Stimulated activated CD4-positive, alpha-beta T cell treated with anti-CD3 and anti-CD28 coated beads, Interleukin-4, amount 100 ng/mL, for 4 hours (primary cell): Measurements from ENCODE around the gene MRPL45.
A peak's percentile ranks its signal among the peaks of the same experiment; 100 is the strongest.

Source experiments
- DNase-seq, 2 experiments: peaks; one replicate each; pipeline ENCODE4 v3.0.0-alpha.2; 2020

The MRPL45 gene

DNA sequence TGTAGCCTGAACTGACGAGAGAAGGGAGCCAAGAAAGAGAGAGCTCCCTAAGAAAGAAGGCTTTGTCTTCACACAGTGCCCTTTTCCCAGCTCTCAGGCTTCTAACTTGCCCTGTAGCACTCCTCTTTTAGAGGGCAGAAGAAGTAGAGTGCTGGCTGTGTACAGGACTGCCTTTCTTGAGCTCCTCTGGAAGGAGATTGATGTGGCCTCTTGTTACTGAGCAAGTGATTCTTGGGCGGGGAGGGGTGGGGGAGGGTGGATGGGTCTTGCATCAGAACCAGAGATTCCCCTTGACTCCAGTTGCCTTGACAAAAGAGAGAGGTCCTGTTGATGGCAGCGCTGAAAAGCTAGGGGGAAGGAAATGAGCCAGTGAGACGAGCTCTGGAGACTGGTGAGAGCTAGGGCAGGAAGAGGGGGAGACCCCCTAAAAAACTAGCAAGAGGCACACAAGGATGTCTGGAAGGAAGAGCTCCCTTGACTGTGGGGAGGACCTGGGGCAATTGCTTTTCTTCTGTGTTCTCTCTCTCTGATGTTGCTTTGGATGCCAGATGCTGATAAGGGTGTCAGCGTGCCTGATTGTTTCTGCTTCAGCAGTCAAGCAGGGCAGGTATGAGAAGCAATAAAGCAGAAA is 28.4 kb downstream of the MRPL45 start:
- no peak for DNase-seq

DNA sequence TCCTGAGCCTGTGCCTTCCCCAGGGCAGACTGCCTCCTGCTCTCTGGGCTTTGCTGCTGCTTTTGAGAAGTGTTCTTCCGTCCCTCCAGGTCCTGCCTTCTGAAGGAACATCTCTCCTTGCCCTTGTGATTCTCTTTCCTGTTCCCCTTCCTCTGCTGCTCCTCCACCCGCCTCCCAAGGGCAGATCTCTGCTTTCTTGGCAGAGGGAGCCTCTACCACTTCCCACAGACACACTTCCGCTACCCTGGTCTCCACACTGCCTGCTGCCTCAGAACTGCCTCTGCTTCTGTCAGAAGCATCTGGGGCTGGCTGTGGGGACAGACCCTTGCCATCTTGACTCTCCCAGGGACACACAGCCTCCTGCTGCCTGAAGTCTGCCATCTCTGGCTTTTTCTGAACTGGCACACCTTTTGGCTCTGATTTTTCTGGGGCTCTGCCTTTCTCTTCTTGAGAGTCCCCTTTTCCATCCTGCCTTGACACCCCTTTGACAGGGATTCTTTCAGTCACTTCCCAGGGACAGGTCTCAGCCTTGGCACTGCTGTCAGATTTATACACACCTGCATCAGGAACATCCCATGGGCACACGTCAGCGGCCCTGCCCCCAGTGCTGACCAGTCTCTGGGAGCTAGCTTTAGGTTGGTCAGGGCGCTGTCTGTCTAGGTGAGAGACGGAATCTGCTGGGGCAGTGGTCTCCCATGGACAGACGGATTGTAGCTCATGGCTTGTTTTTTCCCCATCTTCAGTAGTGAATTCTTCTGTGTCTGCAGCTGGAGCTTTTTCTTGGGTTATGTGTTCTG is 30.2 kb downstream of the MRPL45 start:
- no peak for DNase-seq

DNA sequence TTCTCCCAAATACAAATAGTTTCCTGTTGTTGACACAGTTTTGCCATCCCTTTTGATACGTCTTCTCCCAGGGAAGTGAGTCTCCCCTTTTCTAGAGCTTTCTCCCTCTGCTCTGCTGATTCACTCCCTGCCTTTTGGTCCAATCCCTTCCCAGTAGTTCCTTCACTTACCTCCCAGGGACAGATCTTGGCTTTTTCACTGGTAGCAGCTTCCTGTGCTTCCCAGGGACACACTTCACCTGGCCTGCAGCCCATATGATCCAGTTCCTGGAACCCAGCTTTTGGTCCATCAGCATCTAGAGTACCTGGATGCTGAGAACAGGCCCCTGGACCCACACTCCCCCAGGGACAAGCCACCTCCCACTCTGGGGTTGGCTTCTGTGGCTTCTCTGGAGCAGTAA is 31.0 kb downstream of the MRPL45 start:
- no peak for DNase-seq

DNA sequence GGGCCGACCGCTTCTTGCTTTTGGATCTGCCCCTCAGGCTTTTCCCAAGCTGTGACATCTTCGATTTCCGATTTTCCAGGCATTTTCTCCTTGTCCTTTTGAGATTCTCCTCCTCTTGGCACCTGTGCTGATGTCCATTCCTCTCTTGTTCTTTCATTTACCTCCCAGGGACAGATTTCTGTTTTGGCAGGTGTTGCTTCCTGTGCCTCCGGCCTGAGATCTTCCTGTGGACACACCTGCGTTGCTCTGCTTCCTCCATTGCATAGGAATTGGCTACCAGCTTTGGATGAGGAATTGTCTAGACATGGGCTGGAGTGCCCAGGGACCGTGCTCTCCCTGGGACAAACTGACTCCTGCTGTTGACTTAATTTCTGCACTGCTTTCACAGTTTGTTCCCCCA is 31.7 kb downstream of the MRPL45 start:
- no peak for DNase-seq

DNA sequence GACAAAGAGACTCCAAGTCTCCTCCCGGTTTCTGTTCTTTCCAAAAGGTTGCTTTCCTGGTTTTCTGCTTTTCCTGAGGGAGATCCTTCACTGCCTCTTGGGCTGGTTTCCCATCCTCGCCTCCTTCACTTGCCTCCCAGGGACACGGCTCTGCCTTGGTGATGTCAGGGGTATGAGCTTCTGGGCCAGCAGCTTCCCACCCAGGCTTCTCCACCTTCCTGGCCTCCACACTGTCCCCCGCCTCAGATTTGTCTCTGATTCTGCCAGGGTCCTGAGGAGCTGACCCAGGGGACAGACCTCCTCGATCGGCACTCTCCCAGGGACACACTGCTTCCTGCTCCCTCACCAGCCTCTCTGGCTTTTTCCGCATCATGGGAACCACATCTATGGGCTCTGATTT is 32.3 kb downstream of the MRPL45 start:
- no peak for DNase-seq

DNA sequence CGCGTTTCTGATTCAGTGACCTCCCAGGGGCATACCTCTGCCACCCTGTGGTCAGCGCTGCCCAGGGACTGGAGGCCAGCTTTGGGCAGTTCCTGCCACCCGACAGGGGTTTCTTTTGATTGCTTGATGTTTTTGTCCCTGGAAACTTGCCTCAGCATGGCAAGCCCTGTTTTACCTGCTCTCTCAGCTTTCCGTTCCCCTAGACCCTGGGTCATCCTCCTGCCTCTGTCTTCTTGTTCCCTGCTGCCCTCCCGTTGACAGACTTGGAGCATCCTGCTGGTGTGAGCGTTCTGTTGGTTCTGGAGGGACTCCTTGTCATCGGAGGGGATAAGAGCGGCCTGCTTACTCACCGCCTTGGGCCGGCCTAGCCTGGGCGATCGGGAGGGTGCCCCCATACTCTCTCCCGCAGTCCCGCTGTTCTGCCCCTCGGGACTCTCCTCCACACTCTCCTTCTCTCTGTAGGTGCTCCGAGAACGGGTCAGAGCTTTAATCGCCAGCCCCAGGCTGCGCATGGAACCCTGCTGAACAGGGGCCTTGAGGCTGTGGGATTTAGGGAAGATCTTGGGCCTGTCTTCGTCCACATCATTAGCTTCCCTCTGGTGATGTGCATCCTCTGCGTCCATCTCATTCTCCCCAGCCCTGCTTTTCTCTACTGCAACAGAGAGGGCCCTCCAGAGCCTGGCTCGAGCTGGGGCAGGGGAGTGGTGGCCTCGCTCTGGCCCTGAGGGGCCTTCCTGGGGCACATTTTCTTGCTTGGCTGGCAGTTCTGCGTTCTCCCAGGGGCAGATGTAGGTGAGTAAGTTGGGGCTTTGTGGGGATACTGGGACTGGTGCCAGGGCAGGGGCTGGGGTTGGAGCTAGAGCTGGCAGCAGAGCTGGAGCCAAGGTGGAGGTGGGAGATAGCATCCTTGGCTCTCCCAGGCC is 33.1 kb downstream of the MRPL45 start:
- no peak for DNase-seq

DNA sequence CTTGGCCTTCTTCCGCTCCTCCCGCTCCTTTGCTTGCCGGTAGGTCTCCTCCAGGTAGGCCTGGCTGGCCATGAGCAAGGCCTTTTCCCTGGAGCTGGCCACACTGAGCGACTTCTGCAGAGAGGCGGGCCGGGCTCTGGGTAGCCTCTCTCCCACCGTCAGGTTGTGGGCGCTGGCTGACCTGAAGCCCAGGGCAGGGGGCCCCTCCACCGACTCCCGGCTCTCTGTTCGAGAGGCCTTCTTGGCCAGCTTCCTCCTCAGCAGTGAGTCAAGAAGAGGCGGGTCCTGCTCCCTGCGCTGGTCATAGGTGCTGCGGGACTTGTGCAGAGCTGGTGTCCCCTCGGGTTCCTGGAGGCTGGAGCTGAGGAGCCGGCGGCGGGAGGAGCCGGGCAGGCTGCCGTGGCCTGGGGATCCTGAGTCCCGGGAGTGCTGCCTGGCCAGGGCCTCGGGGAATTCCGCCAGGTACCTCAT is 34.0 kb downstream of the MRPL45 start:
- no peak for DNase-seq

DNA sequence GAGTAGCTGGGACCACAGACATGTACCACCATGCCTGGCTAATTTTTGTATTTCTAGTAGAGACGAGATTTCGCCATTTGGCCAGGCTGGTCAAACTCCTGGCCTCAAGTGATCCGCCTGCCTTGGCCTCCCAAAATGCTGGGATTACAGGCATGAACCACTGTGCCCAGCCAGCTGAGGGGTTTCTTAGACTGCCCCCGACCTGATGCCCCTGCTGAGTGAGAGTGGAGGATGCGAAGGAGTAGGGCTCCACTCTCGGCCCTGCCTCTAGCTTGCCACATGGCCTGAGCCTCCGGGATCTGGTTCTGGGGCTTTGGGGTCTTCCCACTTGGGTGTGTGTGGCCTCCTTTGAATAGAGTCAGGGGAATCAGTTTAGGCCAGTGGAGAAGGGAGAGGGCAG is 35.8 kb downstream of the MRPL45 start:
- DNase-seq = no peak

DNA sequence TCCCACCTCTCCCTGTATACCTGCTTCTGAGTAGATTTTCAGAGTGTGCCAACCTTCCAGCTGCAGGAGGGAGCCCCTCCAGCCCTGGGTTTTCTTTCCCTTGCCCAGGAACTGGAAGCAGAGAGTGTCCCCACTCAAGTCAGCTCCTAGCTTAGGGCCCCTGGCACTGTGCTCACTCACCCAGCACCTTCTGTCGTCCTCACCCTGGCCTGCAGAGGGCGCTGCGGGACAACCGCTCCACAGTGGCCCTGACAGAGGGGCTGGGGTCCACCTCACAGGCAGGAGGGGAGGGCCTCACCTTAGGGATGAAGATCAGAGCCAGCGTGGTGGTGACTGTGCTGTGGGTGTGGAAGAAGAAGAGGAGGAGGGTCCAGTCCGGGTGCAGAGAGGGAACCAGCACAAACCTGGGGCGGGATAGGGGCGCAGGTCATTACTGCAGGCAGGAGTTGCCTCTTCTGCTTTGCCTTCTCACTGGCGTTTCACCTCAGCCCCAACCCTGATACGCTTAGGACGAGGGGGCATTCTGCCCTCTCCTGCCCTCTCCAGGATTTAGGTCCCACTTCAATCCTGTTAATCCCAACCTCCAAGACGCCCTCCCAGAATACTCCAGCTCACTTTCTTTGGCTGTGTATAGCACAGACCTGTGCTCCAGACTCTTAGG is 36.8 kb downstream of the MRPL45 start:
- DNase-seq = peak in 1 of 2 experiments; percentile 19

DNA sequence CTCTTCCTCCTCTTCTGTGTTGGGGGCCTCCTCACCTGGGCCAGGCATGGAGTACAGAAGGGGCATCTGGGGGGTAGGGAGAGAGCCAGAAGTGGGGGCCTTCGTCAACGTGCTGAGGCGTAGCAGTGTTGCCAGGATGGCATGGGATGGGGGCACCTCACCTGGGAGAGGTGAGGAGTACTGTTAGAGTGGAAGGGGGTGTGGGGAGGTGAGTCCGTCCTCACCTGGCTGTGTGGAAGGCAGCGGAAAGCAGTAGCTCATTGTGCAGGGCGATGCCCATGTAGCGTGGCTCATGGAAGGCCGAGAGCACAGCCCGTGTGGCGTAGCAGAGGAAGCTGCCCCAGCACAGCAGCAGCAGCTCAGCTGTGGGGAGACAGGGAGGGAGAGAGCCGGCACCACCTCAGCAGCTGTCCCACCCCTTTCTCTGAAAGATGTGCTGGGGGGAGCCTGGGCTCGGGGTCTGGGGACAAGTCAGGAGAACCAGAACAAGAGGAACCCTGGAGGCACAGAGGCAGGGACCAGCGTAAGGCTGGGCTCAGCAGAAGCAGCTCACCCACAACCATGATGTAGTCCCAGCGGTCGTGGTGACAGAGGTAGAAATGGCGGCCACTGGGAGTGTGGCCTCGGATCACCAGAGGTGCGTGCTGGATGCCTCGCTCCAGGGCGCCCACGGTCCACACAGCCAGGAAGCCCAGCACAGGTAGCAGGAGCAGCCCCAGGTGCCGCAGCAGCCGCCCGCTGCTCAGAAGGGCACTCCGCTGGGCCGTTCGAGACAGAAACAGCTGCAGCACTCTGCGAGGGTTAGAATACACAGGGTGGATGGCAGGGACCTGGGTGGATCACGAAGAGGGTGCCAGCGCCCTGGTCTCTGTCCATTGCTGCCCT is 37.8 kb downstream of the MRPL45 start:
- no peak for DNase-seq

DNA sequence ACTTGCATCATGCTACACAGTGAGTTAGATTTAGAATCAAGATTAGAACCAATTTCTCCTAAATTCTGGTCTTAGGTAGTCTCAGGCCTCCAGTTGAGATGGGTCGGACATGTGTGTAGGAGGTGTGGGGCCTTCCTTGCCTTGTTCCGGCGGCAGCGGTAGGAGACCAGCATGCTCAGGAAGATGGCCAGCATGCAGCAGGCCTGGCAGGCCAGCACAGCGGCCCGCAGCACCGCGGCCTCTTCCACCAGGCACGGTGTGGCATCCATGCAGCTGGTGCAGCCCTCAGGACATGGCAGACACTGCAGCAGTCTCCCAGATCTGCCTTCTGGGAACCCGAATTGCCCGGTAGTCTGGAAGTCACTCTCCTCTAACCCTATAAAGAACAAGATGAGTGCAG is 39.9 kb downstream of the MRPL45 start:
- DNase-seq = no peak

DNA sequence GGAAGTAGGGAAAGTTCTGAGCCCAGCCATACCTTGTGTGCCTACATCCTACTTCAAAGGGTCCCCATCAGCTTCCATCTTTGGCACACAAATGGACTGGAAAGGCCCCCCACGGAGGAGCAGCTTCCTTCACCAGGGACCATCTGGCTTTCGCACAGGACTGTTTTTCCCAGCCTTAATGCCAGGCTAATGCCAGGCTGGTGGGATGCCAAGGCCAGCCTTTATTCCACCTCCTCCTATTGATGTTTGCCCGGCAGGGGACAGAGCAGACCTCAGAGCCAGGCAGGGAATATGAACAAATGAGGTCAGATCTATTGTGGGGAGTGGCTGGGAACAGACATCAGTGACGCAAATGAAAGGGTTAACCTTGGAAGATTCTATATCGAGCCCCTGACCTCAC is 41.1 kb downstream of the MRPL45 start:
- DNase-seq = no peak

DNA sequence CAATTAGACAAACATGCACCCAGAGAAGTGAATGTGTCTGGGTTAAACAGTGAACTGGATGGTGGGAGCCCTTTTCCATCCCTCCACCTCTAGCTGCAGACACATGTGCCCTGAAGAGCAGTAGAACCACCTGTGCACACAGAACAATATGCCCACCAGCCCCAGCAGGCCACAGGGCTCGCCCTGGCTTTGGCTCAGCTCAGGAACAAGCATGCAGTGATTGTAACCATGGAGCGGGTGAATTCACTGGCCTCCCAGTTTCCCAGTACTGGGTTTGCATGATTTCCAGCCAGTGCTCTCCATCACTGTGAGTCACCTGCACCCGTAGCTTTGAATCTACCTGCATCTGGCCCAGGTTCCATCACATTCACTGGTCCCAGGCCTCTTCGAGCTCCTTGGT is 41.6 kb downstream of the MRPL45 start:
- no peak for DNase-seq

DNA sequence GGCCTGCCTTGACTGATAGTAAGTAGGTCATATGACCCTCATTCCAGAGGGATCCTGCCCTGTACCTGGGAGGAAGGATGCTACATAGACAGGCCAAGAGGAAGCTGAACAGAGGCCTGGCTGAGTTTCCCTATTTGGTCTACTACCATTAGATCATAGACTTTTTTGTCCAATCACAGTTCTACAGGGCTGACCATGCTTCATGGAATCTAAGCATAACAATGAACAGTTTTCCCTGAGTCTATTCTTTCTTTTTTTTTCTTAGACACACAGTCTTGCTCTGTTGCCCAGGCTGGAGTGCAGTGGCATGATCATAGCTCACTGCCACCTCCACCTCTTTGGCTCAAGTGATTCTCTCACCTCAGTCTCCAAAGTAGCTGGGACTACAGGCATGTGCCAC is 42.9 kb downstream of the MRPL45 start:
- no peak for DNase-seq

DNA sequence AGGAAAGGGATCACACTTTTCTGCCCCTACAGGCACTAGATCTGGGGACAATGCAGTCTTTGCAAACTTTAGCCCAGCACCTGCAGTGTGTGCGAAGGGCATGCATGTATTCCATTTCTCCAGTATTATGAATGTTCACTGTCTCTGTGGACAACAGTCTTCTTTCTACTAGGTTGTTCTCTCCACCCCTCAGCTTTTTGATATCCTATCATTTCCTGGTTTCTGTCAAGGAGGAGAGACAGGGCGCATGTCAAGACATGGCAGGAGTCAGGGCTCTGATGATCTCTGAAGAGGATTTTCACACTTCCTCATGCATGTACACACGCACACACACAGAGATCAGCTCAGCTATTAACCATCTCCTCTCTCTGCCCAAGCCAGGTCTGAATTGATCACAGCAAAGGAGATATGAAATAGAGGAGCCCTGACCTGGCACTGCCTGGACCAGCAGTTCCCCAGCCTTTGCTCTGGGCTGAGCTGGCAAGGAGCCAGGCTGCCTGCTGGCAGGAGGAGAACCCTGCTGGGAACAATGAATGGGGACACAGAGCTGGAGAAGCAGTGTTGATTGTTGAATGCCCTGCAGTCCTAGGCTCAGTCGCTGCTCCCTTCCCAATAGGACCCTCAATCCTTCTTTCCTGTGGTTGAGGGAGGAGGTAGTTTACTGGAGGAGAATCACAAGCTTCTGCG is 44.2 kb downstream of the MRPL45 start:
- no peak for DNase-seq

DNA sequence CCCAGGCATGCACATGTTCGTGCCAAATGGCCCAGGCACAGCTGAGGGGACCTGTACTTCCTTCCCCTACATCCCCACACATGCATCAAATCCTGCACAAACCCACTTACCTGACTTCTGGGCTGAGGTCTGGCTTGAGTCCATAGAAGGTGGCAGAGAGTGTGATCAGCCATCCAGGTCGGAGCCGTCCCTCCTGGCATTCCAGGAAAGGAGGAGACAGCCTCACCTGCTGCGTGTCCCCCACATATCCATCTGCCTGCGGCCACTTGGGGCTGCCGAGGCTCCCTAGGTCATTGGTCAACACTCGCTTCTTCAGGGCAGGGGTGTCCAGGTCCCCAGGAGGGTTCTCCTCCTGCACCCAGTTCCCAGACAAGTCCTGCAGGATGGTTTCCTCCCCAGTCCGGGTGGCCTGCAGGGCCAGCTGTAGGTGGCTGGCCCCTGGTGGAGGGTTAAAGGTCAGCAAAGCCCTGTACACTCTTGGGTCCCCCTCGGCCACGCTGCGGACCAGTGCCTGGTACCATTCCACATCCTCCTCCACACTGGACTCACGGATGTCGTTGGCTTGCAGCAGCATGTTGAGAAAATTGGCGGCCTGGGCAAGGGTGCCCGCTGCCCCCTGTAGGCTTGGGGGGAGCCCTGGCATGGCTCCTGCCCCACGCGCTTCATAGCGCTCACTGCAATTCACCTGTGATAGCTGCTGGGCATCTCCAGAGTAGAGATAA is 46.1 kb downstream of the MRPL45 start:
- DNase-seq = no peak

DNA sequence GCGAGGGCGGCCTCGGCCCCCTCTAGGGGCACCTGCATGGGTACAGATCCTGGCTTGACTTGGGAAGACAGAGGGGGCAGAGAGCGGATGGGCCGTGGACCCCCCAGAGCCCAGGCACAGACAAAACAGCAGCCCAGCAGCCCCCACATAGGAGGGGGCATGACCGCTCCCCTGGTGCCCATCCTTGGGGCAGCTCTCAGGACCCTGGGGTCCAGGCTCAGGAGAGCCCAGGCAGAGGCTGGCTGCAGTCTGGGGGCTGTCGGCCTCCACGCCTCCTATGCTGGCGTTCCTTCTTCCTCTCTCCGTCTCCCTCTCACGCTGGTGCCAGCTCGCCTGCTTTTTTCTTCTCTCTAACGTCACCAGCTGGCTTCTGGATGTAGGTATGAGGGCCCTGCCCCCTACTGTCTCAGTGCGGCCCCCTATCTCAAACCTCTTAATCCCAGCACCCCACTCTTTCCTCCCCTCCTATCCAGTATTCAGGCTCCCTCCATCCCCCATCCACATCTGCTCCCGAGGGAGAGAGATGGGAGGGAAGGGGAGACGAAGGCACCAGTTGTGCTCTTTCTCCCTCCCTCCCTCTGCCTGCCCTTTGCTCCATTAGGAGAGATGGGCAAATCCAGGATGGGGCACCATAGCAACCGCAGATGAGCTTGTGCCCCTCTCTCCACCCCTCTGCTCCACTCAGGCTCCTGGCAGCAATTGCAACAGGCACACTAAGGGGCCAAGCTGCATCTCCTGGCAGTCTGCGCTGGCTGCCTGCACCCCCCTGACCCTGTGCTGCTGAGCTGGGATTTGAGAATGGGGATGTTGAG is 46.8 kb downstream of the MRPL45 start, which contains the start of gene GPR179:
Gene GPR179, minus strand, starts transcription at position 349 of the 812 bp plus-strand sequence. Its CDS starts 167 bp downstream, at position 182.
- DNase-seq = no peak

DNA sequence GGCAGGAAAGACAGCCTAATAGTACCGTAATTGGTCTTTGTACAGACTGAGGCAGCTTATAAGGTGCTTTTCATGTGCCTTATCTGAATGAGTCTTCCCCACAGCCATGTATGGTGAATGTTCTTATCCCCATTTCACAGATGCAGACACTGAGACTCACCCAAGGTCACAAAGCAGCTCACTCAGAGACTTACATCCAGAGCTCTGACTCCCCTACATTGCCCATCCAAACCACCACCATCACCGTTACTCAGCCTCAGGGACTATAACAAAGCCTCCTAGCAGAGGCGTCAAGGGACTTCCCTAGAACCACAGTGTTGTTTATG is 47.4 kb downstream of the MRPL45 start:
- DNase-seq = no peak

DNA sequence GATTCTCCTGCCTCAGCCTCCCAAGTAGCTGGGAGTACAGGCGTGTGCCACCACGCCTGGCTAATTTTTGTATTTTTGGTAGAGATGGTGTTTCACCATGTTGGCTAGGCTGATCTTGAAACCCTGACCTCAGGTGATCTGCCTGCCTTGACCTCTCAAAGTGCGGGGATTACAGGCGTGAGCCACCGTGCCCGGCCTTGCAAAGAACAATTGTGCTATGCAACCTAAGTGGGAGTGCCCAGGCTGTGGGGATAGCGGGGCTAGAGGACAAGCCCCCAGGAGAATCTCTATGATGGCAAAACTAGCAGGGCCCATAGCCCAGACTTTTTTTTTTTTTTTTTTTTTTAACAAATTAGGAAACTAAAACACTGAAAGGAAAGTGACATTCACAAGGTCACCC is 48.8 kb downstream of the MRPL45 start:
- no peak for DNase-seq
